HG03571 (cell line): ENCODE measurements around the gene FANCI.

Experiments
- ATAC-seq: cut with Tn5 transposase; IDR thresholded peaks from one replicate; pipeline ENCODE4 v1.9.1; 2021; ENCODE audit not compliant: unreplicated experiment

FANCI gene

GRCh38 chr15:89359471-89360293 lies 115.9 kb downstream of the FANCI start:
- no peak for ATAC-seq

- no peak for ATAC-seq
Observed at GRCh38 chr15:89360294-89360971, 116.7 kb downstream of the FANCI start.

GRCh38 chr15:89361451-89362202 lies 117.8 kb downstream of the FANCI start:
- ATAC-seq: no peak

- ATAC-seq: no peak
Observed at GRCh38 chr15:89362203-89363101, 118.7 kb downstream of the FANCI start.

- no peak for ATAC-seq
Observed at GRCh38 chr15:89363133-89363532, 119.4 kb downstream of the FANCI start.

DNA sequence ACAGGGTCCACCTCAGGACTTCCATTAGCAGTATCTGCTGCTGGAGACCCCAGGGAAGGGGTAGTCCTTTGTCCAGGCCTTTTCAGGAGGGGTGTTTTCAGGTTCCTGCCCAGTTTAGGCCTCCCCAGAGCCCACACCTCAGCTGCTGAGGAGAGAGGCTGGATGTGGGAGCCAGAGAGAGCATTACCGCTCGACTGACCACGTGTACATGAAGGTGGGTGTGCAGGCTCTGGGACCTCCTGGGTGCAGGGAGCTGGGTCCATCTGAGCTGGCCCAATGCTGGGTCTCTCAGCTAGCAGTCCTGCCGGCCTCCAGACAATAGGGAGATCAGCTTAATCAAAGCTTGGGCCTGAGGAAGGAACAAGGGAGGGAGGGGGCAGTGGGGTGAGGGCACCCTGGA lies 120.0 kb downstream of the FANCI start:
- no peak for ATAC-seq

GRCh38 chr15:89364341-89364740 lies 120.6 kb downstream of the FANCI start:
- no peak for ATAC-seq

DNA sequence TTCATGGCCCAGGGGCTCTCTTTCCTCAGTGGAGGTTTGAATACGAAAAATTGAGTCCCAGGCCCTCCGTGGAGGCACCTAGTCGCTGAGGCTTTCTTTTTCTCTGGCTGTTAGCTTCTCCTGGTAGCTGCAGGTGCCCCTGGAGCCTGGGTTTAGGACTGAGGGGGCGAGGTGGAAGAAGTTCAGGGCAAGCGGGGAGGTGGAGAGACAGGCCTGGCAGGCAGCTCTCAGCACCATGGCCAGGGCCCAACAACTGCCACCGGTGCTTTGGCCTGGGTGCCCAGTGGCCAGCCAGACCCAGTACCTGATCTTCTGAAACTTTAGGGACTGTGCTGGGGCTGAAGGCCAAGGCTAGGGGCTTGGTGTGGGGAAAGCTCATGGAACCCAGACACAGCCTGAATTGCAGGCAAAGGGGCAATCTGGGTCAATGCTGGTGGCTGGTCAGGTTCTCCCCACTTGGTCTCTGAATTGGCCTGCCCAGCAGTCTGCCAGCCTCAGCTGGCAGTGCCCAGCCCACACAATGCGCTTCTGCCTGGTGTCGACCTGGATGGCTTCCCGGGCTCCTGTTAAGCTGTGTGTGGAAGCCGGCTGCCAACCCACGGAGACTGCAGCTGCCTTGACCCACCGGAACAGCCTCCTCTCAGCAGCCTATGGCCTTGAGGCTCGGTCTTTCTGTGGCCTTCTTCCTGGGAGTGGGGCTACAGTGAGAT lies 121.1 kb downstream of the FANCI start:
- ATAC-seq: no peak

DNA sequence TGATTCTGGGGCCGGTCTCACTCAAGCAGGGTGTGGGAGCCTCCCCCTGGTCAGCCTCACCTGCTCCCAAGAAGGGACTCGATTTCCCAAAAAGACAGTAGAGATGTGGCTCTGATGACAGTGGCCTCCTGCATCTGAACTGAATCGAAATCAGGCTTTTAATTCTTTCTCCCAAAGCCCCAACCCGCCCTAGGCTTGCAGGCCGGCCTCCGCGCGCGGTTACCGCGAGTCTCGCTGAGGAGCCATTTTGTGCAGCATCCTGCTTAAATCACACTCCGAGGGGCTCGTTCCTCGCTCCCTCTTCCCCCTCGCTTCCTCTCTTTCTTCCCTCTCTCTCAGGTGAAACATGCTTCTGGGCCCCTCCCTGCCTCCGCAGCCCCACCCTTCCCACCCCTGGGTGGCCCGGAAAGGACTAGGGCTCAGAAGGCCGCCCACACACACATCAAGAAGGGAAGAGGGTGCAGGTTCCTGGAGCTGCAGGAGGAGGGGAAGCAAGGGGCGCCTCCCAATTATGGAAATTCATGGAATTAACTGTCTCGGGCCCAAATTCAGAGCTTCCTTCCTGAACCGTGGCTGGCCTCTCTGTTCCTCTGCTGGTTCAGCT lies 121.8 kb downstream of the FANCI start:
- no peak for ATAC-seq
